Endodermal cell (in vitro differentiated cells): ENCODE measurements around the gene ARF3. TPM values are rescaled to one million over a fixed set of nuclear protein-coding genes. Genes with fewer than 3 reads are reported as not detected.

Source experiments
- DNase-seq: peaks from one replicate; pipeline ENCODE4 v3.0.0-alpha.2; 2017
- H3K27ac ChIP-seq: 2 replicates; pipeline ENCODE4 v1.5.1; 2013; ENCODE audit warnings: mild to moderate bottlenecking, low read depth, low read length, moderate library complexity
- H3K27me3 ChIP-seq: 2 replicates; pipeline ENCODE4 v1.6.1; 2013; ENCODE audit warnings: mild to moderate bottlenecking, low read length, moderate library complexity; ENCODE audit not compliant: insufficient read depth, control insufficient read depth, poor library complexity, severe bottlenecking
- H3K36me3 ChIP-seq: 2 replicates; pipeline ENCODE4 v1.7.0; 2013; ENCODE audit warnings: mild to moderate bottlenecking, low read length, moderate library complexity; ENCODE audit not compliant: control insufficient read depth, insufficient read depth
- H3K4me1 ChIP-seq: one replicate; pipeline ENCODE4 v1.7.0; 2013; ENCODE audit warnings: low read length; ENCODE audit not compliant: control insufficient read depth, insufficient read depth
- H3K4me3 ChIP-seq: 2 replicates; pipeline ENCODE4 v1.5.1; 2013; ENCODE audit warnings: mild to moderate bottlenecking, low read length, moderate library complexity
- H3K9ac ChIP-seq: 2 replicates; pipeline ENCODE4 v1.6.1; 2013; ENCODE audit warnings: mild to moderate bottlenecking, low read length, moderate library complexity; ENCODE audit not compliant: poor library complexity, severe bottlenecking; ENCODE audit errors: extremely low read depth
- H3K9me3 ChIP-seq: 2 replicates; pipeline ENCODE4 v1.6.1; 2013; ENCODE audit warnings: mild to moderate bottlenecking, low read length, moderate library complexity; ENCODE audit not compliant: control insufficient read depth
- H3K27ac Mint-ChIP-seq: 2 replicates; pipeline ENCODE4 v1.8.0; 2020; ENCODE audit warnings: mixed read lengths
- H3K27me3 Mint-ChIP-seq: 2 replicates; pipeline ENCODE4 v1.8.0; 2021; ENCODE audit warnings: mild to moderate bottlenecking, mixed read lengths; ENCODE audit not compliant: insufficient read depth
- H3K36me3 Mint-ChIP-seq: 2 replicates; pipeline ENCODE4 v1.8.0; 2020; ENCODE audit warnings: low read depth, mixed read lengths
- H3K4me1 Mint-ChIP-seq: 2 replicates; pipeline ENCODE4 v1.8.0; 2020; ENCODE audit warnings: mixed read lengths
- H3K4me3 Mint-ChIP-seq: 2 replicates; pipeline ENCODE4 v1.8.0; 2020; ENCODE audit warnings: mild to moderate bottlenecking, moderate library complexity, mixed read lengths
- H3K9me3 Mint-ChIP-seq: 2 replicates; pipeline ENCODE4 v1.8.0; 2020; ENCODE audit warnings: mild to moderate bottlenecking, mixed read lengths
- WGBS, 2 experiments: methylation state at CpG; one replicate each; pipeline versions ENCODE4 v1.1.5 to v1.1.7; 2013; ENCODE audit warnings: missing lambda C conversion rate in 2 of 2, mixed read lengths in 1 of 2; ENCODE audit not compliant: insufficient coverage in 1 of 2, insufficient read length in 1 of 2; 5-methylcytosine and 5-hydroxymethylcytosine counted together
- total RNA-seq, 2 donors: library from RNA; stranded (reverse); fragmentation: NEBNext Ultra II Directional in 1 of 2; extraction: Animal tissue kit (Norgen Biotek cat#: 25700) in 1 of 2; gene quantifications; 2 replicates in 1 of 2; 3 replicates in 1 of 2; pipeline ENCODE4 v1.2.1, GENCODE V29; 2021
- TF ChIP-seq, protein P1 (sequence below): fragments of 200-600 bp; sonication (generic); conservative IDR thresholded peaks from 2 replicates; pipeline ENCODE4 v1.5.0; 2021; ENCODE audit warnings: antibody characterized with exemption, mild to moderate bottlenecking

The ARF3 gene
- total RNA-seq, 2 donors from 2014 or later = 237 to 288 TPM

DNA sequence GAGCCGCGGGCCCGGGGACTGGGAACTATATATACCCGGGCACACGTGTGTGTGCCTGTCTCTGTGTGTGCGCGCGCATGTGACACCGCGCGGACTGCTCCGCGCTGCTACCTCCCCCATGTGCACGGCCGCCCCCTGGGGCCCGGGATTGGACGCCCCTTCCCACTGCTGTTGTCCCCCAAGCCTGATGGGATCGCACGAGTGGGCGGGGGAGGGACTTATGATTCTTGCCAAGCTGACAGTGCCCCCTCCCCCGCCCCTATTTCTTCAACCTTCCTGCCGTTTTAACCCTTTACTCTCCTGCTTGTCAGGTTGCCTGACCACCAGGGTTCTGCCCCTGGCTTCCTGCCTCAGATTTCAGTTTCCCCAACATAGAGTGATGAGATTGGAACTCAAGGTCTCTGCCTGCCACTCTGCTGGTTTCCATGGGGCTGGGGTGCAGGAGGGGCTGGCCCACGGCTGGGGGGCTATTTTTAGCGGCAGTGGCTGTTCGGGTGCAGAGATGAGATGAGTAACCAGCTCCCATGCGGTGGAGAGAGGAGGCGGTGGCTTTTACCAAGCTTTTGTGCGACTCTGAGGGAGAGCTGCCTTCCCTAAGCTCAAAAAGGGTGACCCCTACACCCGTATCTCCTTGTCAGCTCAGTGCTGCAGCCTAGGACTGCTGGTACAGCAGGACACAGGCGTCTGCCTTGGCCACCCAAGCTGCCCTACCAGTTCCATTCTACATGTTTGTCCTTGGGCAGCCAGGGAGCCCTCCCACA lies 42.3 kb upstream of the ARF3 start, which contains the start of gene DDN:
TSS of gene DDN (minus strand) at position 5 of the 761 bp plus-strand sequence. CDS start 88 bp downstream, outside the sequence.
- Mint-ChIP-seq H3K36me3 (peaks cover 13% of the 10 kb centered on the region), H3K9me3 (no peaks in the 10 kb centered on the region), H3K4me3 (peak within 1 kb of the TSS; percentile 49), H3K27me3 (peaks cover 65% of the 10 kb centered on the region), H3K4me1 (peaks cover 10% of the 10 kb centered on the region), H3K27ac (no peak within 1 kb of the TSS)
- TF ChIP-seq, protein P1, sequence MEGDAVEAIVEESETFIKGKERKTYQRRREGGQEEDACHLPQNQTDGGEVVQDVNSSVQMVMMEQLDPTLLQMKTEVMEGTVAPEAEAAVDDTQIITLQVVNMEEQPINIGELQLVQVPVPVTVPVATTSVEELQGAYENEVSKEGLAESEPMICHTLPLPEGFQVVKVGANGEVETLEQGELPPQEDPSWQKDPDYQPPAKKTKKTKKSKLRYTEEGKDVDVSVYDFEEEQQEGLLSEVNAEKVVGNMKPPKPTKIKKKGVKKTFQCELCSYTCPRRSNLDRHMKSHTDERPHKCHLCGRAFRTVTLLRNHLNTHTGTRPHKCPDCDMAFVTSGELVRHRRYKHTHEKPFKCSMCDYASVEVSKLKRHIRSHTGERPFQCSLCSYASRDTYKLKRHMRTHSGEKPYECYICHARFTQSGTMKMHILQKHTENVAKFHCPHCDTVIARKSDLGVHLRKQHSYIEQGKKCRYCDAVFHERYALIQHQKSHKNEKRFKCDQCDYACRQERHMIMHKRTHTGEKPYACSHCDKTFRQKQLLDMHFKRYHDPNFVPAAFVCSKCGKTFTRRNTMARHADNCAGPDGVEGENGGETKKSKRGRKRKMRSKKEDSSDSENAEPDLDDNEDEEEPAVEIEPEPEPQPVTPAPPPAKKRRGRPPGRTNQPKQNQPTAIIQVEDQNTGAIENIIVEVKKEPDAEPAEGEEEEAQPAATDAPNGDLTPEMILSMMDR = peak; percentile 24
- WGBS, 2 experiments = 8 to 11% methylated on average over 26 to 30 of the region's 30 CpGs
- Histone ChIP-seq H3K27me3 (peaks cover 67% of the 10 kb centered on the region), H3K9ac (peak within 1 kb of the TSS; percentile 11), H3K4me3 (peak within 1 kb of the TSS; percentile 73), H3K4me1 (peaks cover 7% of the 10 kb centered on the region), H3K9me3 (no peaks in the 10 kb centered on the region), H3K27ac (no peak within 1 kb of the TSS), H3K36me3 (peaks cover 7% of the 10 kb centered on the region)
- peak; percentile 86 for DNase-seq

GRCh38 chr12:48998497-48999353 lies 41.4 kb upstream of the ARF3 start:
- no peaks in the 10 kb centered on the region for H3K9me3 ChIP-seq
- H3K27me3 ChIP-seq = peaks cover 75% of the 10 kb centered on the region
- Mint-ChIP-seq H3K4me3 (peak overlapping the region; percentile 49), H3K27me3 (peaks cover 73% of the 10 kb centered on the region), H3K4me1 (peaks cover 12% of the 10 kb centered on the region), H3K36me3 (peaks cover 9% of the 10 kb centered on the region), H3K27ac (no peak overlapping the region), H3K9me3 (no peaks in the 10 kb centered on the region)
- H3K27ac ChIP-seq = no peak overlapping the region
- WGBS, 2 experiments = 0 to 3% methylated on average over 3 to 35 of the region's 48 CpGs
- DNase-seq = peak; percentile 87
- peak overlapping the region; percentile 73 for H3K4me3 ChIP-seq
- TF ChIP-seq, protein P1 = no peak
- peaks cover 7% of the 10 kb centered on the region for H3K36me3 ChIP-seq
- H3K9ac ChIP-seq = peak overlapping the region; percentile 11
- H3K4me1 ChIP-seq = peaks cover 10% of the 10 kb centered on the region

DNA sequence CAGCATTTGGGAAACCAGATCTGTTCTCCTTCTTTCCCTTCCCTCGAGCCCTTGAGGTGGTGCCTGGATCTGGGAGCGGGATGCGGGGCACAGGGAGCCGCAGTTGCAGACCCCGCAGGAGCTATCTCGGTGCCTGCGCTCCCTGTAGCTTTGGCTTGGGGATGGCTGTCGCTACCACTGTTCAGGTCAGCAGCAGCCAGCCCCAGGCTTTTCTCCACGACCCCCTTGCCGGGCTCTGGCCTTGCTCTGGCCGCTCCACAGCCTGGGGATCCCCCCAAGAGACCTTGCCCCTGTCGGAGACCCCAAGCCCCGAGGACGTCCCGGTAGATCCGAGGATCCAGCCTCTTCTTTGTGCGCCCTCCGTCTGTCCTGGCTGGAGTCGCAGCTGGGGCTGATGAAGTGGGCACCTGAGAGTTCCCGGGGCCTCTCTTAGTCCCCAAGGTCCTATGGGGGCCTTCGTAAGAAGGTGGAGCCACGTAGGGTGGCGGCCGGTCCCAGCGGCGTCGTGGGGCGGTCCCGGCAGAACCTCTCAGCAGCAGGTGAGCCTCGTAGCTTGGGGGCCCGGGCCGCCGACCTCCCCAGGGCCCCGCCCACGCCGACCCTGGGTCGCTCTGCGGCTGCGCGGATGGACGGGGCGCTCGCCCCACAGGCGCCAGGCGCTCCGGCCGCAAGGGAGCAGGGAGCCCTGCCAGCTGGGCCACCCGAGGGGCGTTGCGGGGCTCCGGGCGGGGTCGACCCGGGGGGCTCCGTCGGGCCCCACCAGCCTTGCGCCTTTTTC lies 40.6 kb upstream of the ARF3 start:
- Mint-ChIP-seq H3K27me3 (peaks cover 81% of the 10 kb centered on the region), H3K4me3 (peak overlapping the region; percentile 49), H3K27ac (no peak overlapping the region), H3K36me3 (peaks cover 9% of the 10 kb centered on the region), H3K9me3 (no peaks in the 10 kb centered on the region), H3K4me1 (peaks cover 15% of the 10 kb centered on the region)
- H3K4me1 ChIP-seq = peaks cover 10% of the 10 kb centered on the region
- H3K36me3 ChIP-seq = peaks cover 7% of the 10 kb centered on the region
- no peak overlapping the region for H3K9ac ChIP-seq
- TF ChIP-seq, protein P1 = no peak
- H3K9me3 ChIP-seq = no peaks in the 10 kb centered on the region
- no peak overlapping the region for H3K27ac ChIP-seq
- peak overlapping the region; percentile 73 for H3K4me3 ChIP-seq
- peaks cover 82% of the 10 kb centered on the region for H3K27me3 ChIP-seq
- DNase-seq = peak; percentile 90
- 2 to 5% methylated on average over 32 to 57 of the region's 57 CpGs for WGBS, 2 experiments
